ENCODE measurements around the gene MAP2K7. TPM values are rescaled to one million over a fixed set of nuclear protein-coding genes. Genes with fewer than 3 reads are reported as not detected.
A peak's percentile ranks its signal among the peaks of the same experiment; 100 is the strongest.

The MAP2K7 gene
- total RNA-seq, 2 donors from 2014 or later = 40.2 to 40.3 TPM

GRCh38 chr19:7933828-7934725 lies 30.4 kb downstream of the MAP2K7 start:
- no peaks in the 10 kb centered on the region for H3K9me3 Mint-ChIP-seq
- H3K27ac Mint-ChIP-seq = no peak overlapping the region
- H3K36me3 Mint-ChIP-seq (ENCODE audit: insufficient read depth in 2 of 2) = peaks cover 0 to 18% of the 10 kb centered on the region in 2 donors
- no peaks in the 10 kb centered on the region for H3K27me3 Mint-ChIP-seq (ENCODE audit: low read depth)
- peaks cover 10% of the 10 kb centered on the region for H3K4me1 Mint-ChIP-seq (ENCODE audit: low read depth)
- no peak overlapping the region for H3K4me3 Mint-ChIP-seq
- ATAC-seq (replicated peaks in 1 of 2) (no peak), DNase-seq (no peak)

DNA sequence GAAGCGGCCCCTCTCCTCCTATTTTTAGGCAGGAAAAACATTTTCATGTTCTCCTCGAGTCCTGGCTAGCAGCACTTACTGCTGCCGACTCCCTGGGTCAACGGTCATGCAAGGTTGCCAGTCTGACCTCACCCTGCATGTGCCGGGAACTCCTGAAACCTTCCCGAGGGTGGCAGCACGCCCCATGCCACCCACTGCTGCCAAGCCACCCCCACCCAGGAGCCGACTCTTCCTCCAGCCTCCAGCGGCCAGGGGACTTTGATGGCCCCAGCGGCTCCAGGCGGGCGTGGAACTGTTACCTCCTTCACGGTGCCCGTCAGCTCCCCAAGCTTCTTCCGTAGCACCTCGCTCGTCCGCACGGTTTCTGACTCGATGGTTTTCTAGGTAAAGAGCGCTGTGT lies 31.1 kb downstream of the MAP2K7 start:
- H3K27me3 Mint-ChIP-seq (ENCODE audit: low read depth) = no peaks in the 10 kb centered on the region
- no peak for ATAC-seq (replicated peaks in 1 of 2)
- no peak overlapping the region for H3K4me3 Mint-ChIP-seq
- DNase-seq = no peak
- H3K4me1 Mint-ChIP-seq (ENCODE audit: low read depth) = peaks cover 6% of the 10 kb centered on the region
- no peak overlapping the region for H3K27ac Mint-ChIP-seq
- H3K36me3 Mint-ChIP-seq (ENCODE audit: insufficient read depth in 2 of 2) = peaks cover 0 to 18% of the 10 kb centered on the region in 2 donors
- H3K9me3 Mint-ChIP-seq = no peaks in the 10 kb centered on the region

GRCh38 chr19:7940841-7941240 lies 37.2 kb downstream of the MAP2K7 start:
- no peak overlapping the region for H3K27ac Mint-ChIP-seq
- H3K4me3 Mint-ChIP-seq = peak overlapping the region; percentile 10 to 58

DNA sequence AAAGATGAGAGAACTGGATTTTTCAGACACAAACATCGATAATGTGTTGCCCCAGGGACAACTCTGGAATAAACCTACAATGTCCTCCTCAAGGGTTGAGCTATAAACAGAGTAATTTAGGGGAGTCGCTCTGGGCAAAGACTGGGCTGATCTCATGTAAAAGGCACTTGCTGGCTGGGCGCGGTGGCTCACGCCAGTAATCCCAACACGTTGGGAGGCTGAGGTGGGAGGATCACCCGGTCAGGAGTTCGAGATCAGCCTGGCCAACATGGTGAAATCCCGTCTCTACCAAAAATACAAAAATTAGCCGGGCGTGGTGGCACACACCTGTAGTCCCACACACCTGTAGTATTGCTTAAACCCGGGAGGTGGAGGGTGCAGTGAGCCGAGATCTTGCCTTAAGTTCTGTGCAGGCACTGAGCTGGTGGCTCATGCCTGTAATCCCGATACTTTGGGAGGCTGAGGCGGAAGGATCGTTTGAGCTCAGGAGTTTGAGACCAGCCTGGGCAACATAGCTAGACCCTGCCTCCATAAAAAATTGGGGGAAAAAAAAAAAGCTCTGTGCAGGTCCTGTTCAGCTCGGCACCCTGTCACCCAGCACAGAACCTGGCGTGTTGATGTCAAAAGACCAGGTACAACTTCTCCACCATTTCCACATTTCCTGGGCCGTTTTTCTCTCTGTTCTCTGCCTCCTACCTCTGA lies 38.4 kb downstream of the MAP2K7 start:
- DNase-seq (no peak), ATAC-seq (replicated peaks in 1 of 2) (no peak)
- Mint-ChIP-seq H3K4me3 (peak overlapping the region; percentile 93 to 99), H3K9me3 (no peaks in the 10 kb centered on the region), H3K36me3 (ENCODE audit: insufficient read depth in 2 of 2) (peaks cover 1 to 19% of the 10 kb centered on the region in 2 donors), H3K4me1 (ENCODE audit: low read depth) (peaks cover 40% of the 10 kb centered on the region), H3K27me3 (ENCODE audit: low read depth) (no peaks in the 10 kb centered on the region), H3K27ac (no peak overlapping the region)

More at GRCh38 chr19:7940841-7941240, 37.2 kb downstream of the MAP2K7 start:
- Mint-ChIP-seq H3K4me1 (ENCODE audit: low read depth) (peaks cover 40% of the 10 kb centered on the region), H3K9me3 (no peaks in the 10 kb centered on the region), H3K36me3 (ENCODE audit: insufficient read depth in 2 of 2) (peaks cover 1 to 22% of the 10 kb centered on the region in 2 donors), H3K27me3 (ENCODE audit: low read depth) (no peaks in the 10 kb centered on the region)
- no peak for ATAC-seq (replicated peaks in 1 of 2)
- no peak for DNase-seq

DNA sequence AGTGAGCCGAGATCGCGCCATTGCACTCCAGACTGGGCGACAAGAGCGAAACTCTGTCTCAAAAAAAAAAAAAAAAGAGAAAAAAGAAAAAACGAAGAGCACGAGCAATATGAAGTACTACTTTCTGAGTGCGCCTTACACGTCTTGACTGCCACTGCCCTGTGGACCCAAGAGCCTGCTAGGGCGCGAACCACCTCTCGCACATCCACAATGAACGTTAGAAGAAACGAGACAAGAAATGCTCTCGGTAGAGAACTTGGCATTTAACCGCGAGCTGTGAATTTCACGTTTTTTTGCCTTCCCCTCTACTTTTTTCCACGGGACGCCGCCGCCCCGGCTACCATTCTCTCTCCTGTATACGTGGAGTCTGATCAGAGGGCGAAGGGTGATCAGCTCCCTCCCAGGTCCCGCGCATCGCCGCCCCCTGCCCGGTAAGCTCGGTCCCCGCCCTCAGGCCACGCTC lies 39.3 kb downstream of the MAP2K7 start:
- DNase-seq = no peak
- H3K4me3 Mint-ChIP-seq = peak overlapping the region; percentile 93 to 99
- no peaks in the 10 kb centered on the region for H3K9me3 Mint-ChIP-seq
- peak overlapping the region; percentile 96 for H3K27ac Mint-ChIP-seq
- H3K27me3 Mint-ChIP-seq (ENCODE audit: low read depth) = no peaks in the 10 kb centered on the region
- H3K4me1 Mint-ChIP-seq (ENCODE audit: low read depth) = peaks cover 40% of the 10 kb centered on the region
- H3K36me3 Mint-ChIP-seq (ENCODE audit: insufficient read depth in 2 of 2) = peaks cover 1 to 14% of the 10 kb centered on the region in 2 donors
- peak; percentile 18 for ATAC-seq (replicated peaks in 1 of 2)

DNA sequence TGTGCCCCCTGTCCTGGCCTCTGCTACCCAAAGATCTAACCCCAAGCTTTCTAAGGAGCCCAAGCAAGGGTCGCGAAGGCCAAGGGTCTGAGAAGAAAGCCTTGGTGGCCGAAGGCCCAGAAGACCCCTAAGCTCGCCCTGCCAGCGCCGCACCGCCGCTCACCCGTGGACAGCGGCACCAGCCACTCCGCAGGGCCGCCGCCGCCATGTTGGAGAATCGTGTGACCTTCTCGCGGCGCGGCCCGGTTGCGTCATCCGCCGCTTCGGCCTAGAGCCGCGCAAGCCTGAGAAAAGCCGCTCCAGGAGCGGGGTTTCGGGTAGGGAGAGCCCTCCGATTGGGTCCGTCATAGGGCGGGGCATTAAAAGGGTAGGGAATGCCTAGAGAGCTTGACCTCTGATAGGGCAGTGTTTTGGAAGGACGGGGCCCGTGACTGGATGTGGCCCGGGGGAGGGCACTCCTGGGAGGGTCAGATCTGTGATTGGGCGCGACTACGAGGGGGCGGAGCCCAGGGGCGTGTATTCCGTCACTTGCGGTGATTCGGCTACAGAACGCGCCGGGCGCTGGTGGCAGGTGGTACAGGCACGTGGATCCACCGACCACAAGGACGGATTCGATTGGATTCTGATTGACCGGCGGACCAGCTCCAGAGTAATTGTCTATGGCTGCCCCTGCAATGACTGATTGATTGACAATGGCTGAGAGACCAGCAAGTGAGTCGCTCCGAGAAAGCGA lies 39.9 kb downstream of the MAP2K7 start, which contains the start of gene TIMM44:
TSS of gene TIMM44 (minus strand) at position 223 of the 733 bp plus-strand sequence. CDS start at position 208, 15 bp downstream.
- peak; percentile 98 to 99 for DNase-seq
- peak within 1 kb of the TSS; percentile 96 for H3K27ac Mint-ChIP-seq
- peak; percentile 97 to 98 for ATAC-seq (replicated peaks in 1 of 2)
- H3K36me3 Mint-ChIP-seq (ENCODE audit: insufficient read depth in 2 of 2) = peaks cover 1 to 13% of the 10 kb centered on the region in 2 donors
- H3K4me3 Mint-ChIP-seq = peak within 1 kb of the TSS; percentile 93 to 99
- peaks cover 40% of the 10 kb centered on the region for H3K4me1 Mint-ChIP-seq (ENCODE audit: low read depth)
- H3K27me3 Mint-ChIP-seq (ENCODE audit: low read depth) = no peaks in the 10 kb centered on the region
- H3K9me3 Mint-ChIP-seq = no peaks in the 10 kb centered on the region

DNA sequence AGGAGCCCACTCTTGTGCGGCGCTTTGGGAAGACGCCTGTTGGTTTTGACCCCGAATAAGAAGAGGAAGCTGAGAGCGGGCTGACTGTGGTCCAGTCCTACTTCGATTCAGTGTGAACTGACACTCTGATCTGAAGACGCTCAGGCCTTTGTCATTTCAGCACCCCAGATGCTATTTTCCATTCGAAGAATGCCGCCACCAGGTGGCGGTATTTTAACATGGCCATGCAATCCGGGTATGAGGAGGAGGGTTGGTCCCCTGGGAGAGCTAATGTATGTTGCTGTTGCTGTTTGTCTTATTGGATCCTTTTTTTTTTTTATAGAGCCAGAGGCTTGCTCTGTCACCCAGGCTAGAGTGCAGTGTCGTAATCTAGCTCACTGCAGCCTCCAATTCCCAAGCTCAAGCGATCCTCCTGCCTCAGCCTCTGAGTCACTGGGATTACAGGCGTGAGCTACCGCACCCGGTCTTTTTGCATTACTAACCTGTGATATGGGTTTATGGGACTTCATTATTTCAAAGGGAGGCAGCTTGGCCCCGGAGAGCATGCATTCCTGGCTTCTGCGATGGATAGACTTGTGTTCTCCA lies 40.6 kb downstream of the MAP2K7 start:
- H3K4me3 Mint-ChIP-seq = peak overlapping the region; percentile 93 to 99

GRCh38 chr19:7947939-7948338 lies 44.3 kb downstream of the MAP2K7 start:
- Mint-ChIP-seq H3K4me1 (ENCODE audit: low read depth) (peaks cover 16% of the 10 kb centered on the region), H3K4me3 (no peak overlapping the region), H3K36me3 (ENCODE audit: insufficient read depth in 2 of 2) (peaks cover 0 to under 1% of the 10 kb centered on the region in 2 donors), H3K9me3 (no peaks in the 10 kb centered on the region), H3K27ac (no peak overlapping the region), H3K27me3 (ENCODE audit: low read depth) (no peaks in the 10 kb centered on the region)
- DNase-seq = no peak
- ATAC-seq (replicated peaks in 1 of 2) = no peak

More for the DNA sequence above, 40.6 kb downstream of the MAP2K7 start:
- ATAC-seq (replicated peaks in 1 of 2) (peak; percentile 47 to 49), DNase-seq (peak; percentile 85 to 89)
- peaks cover 40% of the 10 kb centered on the region for H3K4me1 Mint-ChIP-seq (ENCODE audit: low read depth)
- peak overlapping the region; percentile 96 for H3K27ac Mint-ChIP-seq
- H3K27me3 Mint-ChIP-seq (ENCODE audit: low read depth) = no peaks in the 10 kb centered on the region
- H3K9me3 Mint-ChIP-seq = no peaks in the 10 kb centered on the region
- H3K36me3 Mint-ChIP-seq (ENCODE audit: insufficient read depth in 2 of 2) = peaks cover 1 to 9% of the 10 kb centered on the region in 2 donors

DNA sequence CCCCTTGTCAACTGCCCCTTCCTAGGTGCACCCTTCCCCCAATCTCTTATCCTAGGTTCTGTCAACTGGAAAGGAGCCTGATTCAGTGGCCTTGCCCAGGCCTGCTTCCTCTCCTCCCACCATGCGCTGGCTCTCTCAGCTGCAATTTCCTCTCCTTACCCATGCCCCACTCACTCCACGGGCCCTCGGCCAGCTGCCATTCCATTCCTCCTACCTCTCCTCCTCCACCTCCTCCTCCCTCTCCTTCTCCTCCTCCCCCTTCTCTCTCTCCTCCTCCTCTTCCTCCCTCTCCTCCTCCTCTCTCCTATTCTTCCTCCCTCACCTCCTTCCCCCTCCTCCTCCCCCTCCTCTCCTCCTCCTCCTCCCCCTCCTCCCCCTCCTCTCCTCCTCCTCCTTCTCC lies 49.4 kb downstream of the MAP2K7 start:
- no peak for ATAC-seq (replicated peaks in 1 of 2)
- Mint-ChIP-seq H3K27me3 (ENCODE audit: low read depth) (no peaks in the 10 kb centered on the region), H3K4me3 (no peak overlapping the region), H3K36me3 (ENCODE audit: insufficient read depth in 2 of 2) (no peaks in the 10 kb centered on the region), H3K9me3 (no peaks in the 10 kb centered on the region), H3K27ac (no peak overlapping the region), H3K4me1 (ENCODE audit: low read depth) (peaks cover 4% of the 10 kb centered on the region)
- DNase-seq = no peak

- Mint-ChIP-seq H3K9me3 (no peaks in the 10 kb centered on the region), H3K4me1 (ENCODE audit: low read depth) (peaks cover 4% of the 10 kb centered on the region), H3K36me3 (ENCODE audit: insufficient read depth in 2 of 2) (no peaks in the 10 kb centered on the region), H3K27ac (no peak overlapping the region), H3K4me3 (no peak overlapping the region), H3K27me3 (ENCODE audit: low read depth) (no peaks in the 10 kb centered on the region)
- DNase-seq (no peak), ATAC-seq (replicated peaks in 1 of 2) (no peak)
Observed at GRCh38 chr19:7953576-7953975, 49.9 kb downstream of the MAP2K7 start.

GRCh38 chr19:7955696-7956095 lies 52.0 kb downstream of the MAP2K7 start:
- no peaks in the 10 kb centered on the region for H3K9me3 Mint-ChIP-seq
- no peak overlapping the region for H3K27ac Mint-ChIP-seq
- ATAC-seq (replicated peaks in 1 of 2) = no peak
- H3K4me3 Mint-ChIP-seq = no peak overlapping the region
- peaks cover 4% of the 10 kb centered on the region for H3K4me1 Mint-ChIP-seq (ENCODE audit: low read depth)
- H3K27me3 Mint-ChIP-seq (ENCODE audit: low read depth) = no peaks in the 10 kb centered on the region
- no peak for DNase-seq
- no peaks in the 10 kb centered on the region for H3K36me3 Mint-ChIP-seq (ENCODE audit: insufficient read depth in 2 of 2)

DNA sequence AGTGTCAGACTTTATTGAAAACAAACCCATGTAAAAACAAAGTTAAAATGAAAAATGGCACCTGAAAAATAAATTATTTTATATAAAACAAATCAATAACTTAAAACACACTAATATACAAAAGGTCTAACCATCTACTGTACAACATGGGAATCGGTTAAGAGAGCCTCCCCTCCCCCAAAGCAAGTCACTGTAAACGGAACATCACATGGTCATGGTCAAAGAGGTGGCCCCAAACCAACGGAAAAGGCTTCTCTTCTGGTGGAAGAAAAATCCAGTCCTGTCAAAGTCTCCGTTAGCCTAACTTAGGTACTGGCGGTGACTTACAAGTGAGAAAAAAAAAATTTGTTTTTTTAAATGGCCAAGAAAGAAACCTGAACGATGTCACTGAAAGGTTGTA lies 55.5 kb downstream of the MAP2K7 start:
- Mint-ChIP-seq H3K4me1 (ENCODE audit: low read depth) (peaks cover 4% of the 10 kb centered on the region), H3K9me3 (no peaks in the 10 kb centered on the region), H3K36me3 (ENCODE audit: insufficient read depth in 2 of 2) (peaks cover 0 to 6% of the 10 kb centered on the region in 2 donors), H3K4me3 (no peak overlapping the region), H3K27ac (no peak overlapping the region), H3K27me3 (ENCODE audit: low read depth) (no peaks in the 10 kb centered on the region)
- ATAC-seq (replicated peaks in 1 of 2) = no peak
- DNase-seq = no peak
